Measurements from ENCODE around the gene MT1H.

DNA sequence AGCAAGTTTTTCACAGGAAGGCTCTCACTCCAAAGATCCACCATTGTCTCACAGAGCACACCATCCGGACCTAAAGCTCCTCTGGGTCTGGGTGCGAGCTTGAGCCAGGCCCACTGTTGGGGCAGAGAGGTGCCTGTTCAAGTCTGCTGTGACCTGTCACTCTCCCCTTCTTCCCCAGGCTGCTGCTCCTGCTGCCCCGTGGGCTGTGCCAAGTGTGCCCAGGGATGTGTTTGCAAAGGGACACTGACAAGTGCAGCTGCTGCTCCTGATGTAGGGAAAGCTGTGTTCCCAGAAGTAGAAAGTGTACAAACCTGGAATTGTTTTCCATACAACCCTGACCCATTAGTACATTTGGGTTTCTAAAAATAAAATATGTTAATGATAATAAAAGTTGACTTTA is 7.9 kb downstream of the MT1H start:
- TF ChIP-seq POLR2A (IDR thresholded peaks at IDR 0.05): no peak
- TF ChIP-seq, protein P1, sequence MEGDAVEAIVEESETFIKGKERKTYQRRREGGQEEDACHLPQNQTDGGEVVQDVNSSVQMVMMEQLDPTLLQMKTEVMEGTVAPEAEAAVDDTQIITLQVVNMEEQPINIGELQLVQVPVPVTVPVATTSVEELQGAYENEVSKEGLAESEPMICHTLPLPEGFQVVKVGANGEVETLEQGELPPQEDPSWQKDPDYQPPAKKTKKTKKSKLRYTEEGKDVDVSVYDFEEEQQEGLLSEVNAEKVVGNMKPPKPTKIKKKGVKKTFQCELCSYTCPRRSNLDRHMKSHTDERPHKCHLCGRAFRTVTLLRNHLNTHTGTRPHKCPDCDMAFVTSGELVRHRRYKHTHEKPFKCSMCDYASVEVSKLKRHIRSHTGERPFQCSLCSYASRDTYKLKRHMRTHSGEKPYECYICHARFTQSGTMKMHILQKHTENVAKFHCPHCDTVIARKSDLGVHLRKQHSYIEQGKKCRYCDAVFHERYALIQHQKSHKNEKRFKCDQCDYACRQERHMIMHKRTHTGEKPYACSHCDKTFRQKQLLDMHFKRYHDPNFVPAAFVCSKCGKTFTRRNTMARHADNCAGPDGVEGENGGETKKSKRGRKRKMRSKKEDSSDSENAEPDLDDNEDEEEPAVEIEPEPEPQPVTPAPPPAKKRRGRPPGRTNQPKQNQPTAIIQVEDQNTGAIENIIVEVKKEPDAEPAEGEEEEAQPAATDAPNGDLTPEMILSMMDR (IDR thresholded peaks at IDR 0.05): no peak

Measured in esophagus squamous epithelium (tissue), 4 donors.